Activated B cell treated with CpG ODN at 0.5 μM for 24 hours (primary cell): Measurements from ENCODE around the gene TMEM205. TPM values are rescaled to one million over a fixed set of nuclear protein-coding genes. Genes with fewer than 3 reads are reported as not detected.

Source experiments
- ATAC-seq: fragments of 200-7000 bp; cut with Tn5 transposase; one replicate; pipeline ENCODE4 v1.10.0; 2021; ENCODE audit warnings: low read depth, mild to moderate bottlenecking, moderate library complexity
- CTCF ChIA-PET: fragments of 350-600 bp; sonication (Branson Sonifier 250); formaldehyde crosslinking; loops from one replicate; lab custom pipeline; 2021; ENCODE audit warnings: antibody characterized with exemption; lab: Charles Lee
- POLR2A ChIA-PET: fragments of 350-600 bp; sonication (Branson Sonifier 250); formaldehyde crosslinking; loops from one replicate; lab custom pipeline; 2021; ENCODE audit warnings: antibody characterized with exemption; lab: Charles Lee
- DNase-seq: peaks from one replicate; pipeline ENCODE4 v3.0.0; 2022
- H3K27ac Mint-ChIP-seq: one replicate; pipeline ENCODE4 v1.8.0; 2020; ENCODE audit warnings: mixed read lengths
- H3K27me3 Mint-ChIP-seq: one replicate; pipeline ENCODE4 v1.8.0; 2021; ENCODE audit warnings: mixed read lengths
- H3K36me3 Mint-ChIP-seq: one replicate; pipeline ENCODE4 v1.8.0; 2021; ENCODE audit warnings: low read depth, mixed read lengths
- H3K4me1 Mint-ChIP-seq: one replicate; pipeline ENCODE4 v1.8.0; 2021; ENCODE audit warnings: mixed read lengths
- H3K4me3 Mint-ChIP-seq: one replicate; pipeline ENCODE4 v1.8.0; 2020; ENCODE audit warnings: mild to moderate bottlenecking, mixed read lengths
- H3K9me3 Mint-ChIP-seq: one replicate; pipeline ENCODE4 v1.8.0; 2020; ENCODE audit warnings: mixed read lengths
- CTCF ChIP-seq: fragments of 200-600 bp; IDR thresholded peaks from one replicate; pipeline ENCODE4 v1.8.0; 2022; ENCODE audit warnings: antibody characterized with exemption, mild to moderate bottlenecking
- intact Hi-C: fragments of 100-400 bp; cut with micrococcal nuclease; formaldehyde crosslinking; loops from one replicate; pipeline ENCODE4 v1.15.1; 2024
- total RNA-seq: library from RNA; stranded (reverse); gene quantifications from 2 replicates; pipeline ENCODE4 v1.2.3, GENCODE V29; 2022

TMEM205 gene
- total RNA-seq, 1 donor from 2014 or later: 68.1 TPM

GRCh38 chr19:11339254-11340098 is 6.6 kb downstream of the TMEM205 start, which contains the start of gene RAB3D:
RAB3D (minus strand) TSS chr19:11339657; CDS start chr19:11337399, 2,258 bp downstream.
- Mint-ChIP-seq H3K9me3 (no peaks in the 10 kb centered on the region), H3K4me1 (peaks cover 26% of the 10 kb centered on the region), H3K4me3 (peak within 1 kb of the TSS; percentile 81), H3K27me3 (no peaks in the 10 kb centered on the region), H3K27ac (no peak within 1 kb of the TSS), H3K36me3 (peaks cover 32% of the 10 kb centered on the region)
- CTCF ChIA-PET: interaction anchor here (0.6 to 2.0 kb wide), 3 partner anchors 12 to 45 kb away, joined by 3 to 5 read pairs (median 3); no protein-coding TSS in a partner anchor
- no peak for TF ChIP-seq CTCF
- intact Hi-C loops: no loop called here
- POLR2A ChIA-PET: interaction anchor here (0.6 to 2.2 kb wide), 6 partner anchors 13 to 679 kb away, joined by 3 to 13 read pairs (median 6); partner anchors contain the start of gene SWSAP1
- ATAC-seq: peak; percentile 99
- DNase-seq: peak; percentile 75

- CTCF ChIA-PET: interaction anchor here (2.0 kb wide), 1 partner anchor 43 kb away, joined by 5 read pairs; no protein-coding TSS in a partner anchor
- intact Hi-C loops: no loop called here
- Mint-ChIP-seq H3K9me3 (no peaks in the 10 kb centered on the region), H3K36me3 (peaks cover 37% of the 10 kb centered on the region), H3K4me1 (peaks cover 24% of the 10 kb centered on the region), H3K4me3 (peak overlapping the region; percentile 81), H3K27ac (no peak overlapping the region), H3K27me3 (no peaks in the 10 kb centered on the region)
- TF ChIP-seq CTCF: no peak
- POLR2A ChIA-PET: interaction anchor here (2.2 kb wide), 1 partner anchor 36 kb away, joined by 13 read pairs; the partner anchor contains the start of gene SWSAP1
- DNase-seq (no peak), ATAC-seq (no peak)
These were observed 7.4 kb downstream of the TMEM205 start for GRCh38 chr19:11338569-11339253.

- no peak for DNase-seq
- TF ChIP-seq CTCF: no peak
- Mint-ChIP-seq H3K27me3 (no peaks in the 10 kb centered on the region), H3K9me3 (no peaks in the 10 kb centered on the region), H3K4me3 (no peak overlapping the region), H3K4me1 (peaks cover 24% of the 10 kb centered on the region), H3K36me3 (peaks cover 38% of the 10 kb centered on the region), H3K27ac (no peak overlapping the region)
- CTCF ChIA-PET: no interaction called here
- POLR2A ChIA-PET: no interaction called here
- ATAC-seq: no peak
- intact Hi-C loops: no loop called here
These were observed 7.9 kb downstream of the TMEM205 start for GRCh38 chr19:11338121-11338520.

GRCh38 chr19:11337080-11337479 is 9.0 kb downstream of the TMEM205 start:
- Mint-ChIP-seq H3K9me3 (no peaks in the 10 kb centered on the region), H3K4me3 (no peak overlapping the region), H3K4me1 (peaks cover 24% of the 10 kb centered on the region), H3K27me3 (no peaks in the 10 kb centered on the region), H3K36me3 (peaks cover 38% of the 10 kb centered on the region), H3K27ac (no peak overlapping the region)
- no peak for ATAC-seq
- CTCF ChIA-PET: interaction anchor here (1.3 kb wide), 1 partner anchor 9 kb away, joined by 3 read pairs; the partner anchor contains the start of genes CCDC159 and TMEM205
- no peak for TF ChIP-seq CTCF
- POLR2A ChIA-PET: interaction anchor here (0.7 to 1.2 kb wide), 3 partner anchors 9 to 87 kb away, joined by 3 to 4 read pairs (median 3); partner anchors contain the start of genes CCDC159 and TMEM205
- intact Hi-C loops: no loop called here
- no peak for DNase-seq
